NCI-H1694 treated with DMSO at 0.1 percent for 48 hours (cell line): ENCODE data around the gene USP3.

Experiments used
- DNase-seq: peaks from one replicate; lab custom pipeline; 2025; lab: John Stamatoyannopoulos, UW

USP3 gene

DNA sequence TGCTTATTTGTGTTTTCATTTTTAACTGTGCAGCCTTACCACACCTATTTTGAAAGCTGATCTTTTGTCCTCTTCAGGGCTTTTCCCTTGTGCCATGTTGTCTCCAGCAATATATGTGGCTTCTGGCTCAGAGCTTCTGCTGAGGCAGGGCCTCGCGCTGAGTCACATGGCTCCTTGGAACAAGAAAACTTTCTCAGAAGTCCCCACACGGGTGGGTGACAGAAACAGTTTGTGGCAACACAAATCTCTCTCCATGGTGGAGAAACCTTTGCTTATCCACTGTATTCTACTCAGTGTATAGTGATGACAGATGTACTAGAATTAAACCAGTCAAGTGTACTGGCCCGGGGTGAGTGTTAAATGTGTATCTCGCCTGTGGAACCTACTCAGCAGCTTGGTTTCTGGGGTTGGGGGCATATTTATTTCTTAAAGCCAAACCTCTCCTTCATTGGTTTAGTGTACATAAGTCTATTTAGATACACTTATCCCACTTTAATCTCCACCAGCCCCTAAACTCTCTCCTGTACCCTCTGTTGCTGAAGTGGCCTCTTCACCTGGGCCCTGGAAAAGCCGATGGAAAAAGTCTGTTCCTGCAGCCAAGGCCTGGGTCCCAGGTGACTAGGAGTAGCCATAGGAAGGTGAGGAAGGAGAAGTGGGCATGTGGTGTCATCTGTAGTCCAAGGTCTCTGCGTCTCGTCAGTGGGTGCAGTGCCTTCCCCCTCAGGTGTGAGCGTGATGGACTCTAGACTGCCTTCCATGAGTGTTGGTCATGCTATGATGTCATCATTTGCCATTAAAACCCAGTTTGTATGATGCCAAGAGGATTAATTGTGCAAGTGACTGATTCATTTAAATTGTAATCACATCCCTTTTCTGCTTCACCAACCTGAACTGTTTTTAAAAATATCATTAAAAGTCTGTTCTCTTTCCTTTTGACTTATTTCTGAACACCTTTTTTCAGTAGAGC is 89.6 kb downstream of the USP3 start:
- no peak for DNase-seq

DNA sequence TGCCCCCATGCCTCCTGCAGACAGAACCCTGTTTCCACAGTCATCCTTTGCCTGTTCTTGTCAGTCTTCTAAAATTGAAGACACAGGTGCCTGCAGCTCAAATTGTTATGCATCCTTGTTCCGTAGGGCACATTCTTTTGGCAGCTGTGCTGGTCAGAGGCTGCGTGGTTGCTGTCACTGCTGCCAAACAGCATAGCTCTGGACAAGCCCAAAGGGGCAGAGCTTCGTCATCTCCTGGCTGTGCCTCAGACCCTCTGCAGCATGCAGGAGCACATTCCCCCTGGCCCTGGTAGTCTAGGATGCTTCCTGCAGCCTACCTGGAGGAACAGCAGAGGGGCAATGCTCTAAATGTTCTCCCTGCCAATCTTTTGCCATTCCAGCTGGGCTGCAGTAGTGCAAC is 90.7 kb downstream of the USP3 start:
- DNase-seq = no peak

GRCh38 chr15:63595688-63596087 is 91.3 kb downstream of the USP3 start:
- DNase-seq = no peak

GRCh38 chr15:63596676-63597037 is 92.3 kb downstream of the USP3 start:
- DNase-seq = no peak

GRCh38 chr15:63597038-63597790 is 92.8 kb downstream of the USP3 start, which contains the start of gene FBXL22:
FBXL22 (plus strand) TSS chr15:63597387; CDS start chr15:63597393, 6 bp downstream.
- DNase-seq = no peak

DNA sequence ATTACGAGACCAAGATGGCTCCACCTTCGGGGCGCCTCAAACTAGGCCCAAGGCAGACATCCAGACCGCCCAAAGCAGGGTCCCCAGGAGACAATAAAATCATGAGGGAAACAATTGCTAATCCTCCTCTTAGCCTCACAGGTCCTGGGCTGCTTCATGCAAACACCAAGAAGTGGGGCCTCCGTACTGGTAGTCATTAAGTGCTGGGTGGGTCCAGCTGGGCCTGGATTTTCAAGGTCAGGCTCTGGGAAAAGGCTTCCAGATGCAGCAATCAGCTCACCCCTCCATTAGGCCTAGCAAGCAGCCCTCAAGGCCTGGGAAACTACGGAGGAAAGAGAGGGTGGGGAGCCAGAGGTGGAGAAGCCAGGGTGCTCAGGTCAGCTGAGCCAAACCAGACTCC is 93.4 kb downstream of the USP3 start:
- no peak for DNase-seq

DNA sequence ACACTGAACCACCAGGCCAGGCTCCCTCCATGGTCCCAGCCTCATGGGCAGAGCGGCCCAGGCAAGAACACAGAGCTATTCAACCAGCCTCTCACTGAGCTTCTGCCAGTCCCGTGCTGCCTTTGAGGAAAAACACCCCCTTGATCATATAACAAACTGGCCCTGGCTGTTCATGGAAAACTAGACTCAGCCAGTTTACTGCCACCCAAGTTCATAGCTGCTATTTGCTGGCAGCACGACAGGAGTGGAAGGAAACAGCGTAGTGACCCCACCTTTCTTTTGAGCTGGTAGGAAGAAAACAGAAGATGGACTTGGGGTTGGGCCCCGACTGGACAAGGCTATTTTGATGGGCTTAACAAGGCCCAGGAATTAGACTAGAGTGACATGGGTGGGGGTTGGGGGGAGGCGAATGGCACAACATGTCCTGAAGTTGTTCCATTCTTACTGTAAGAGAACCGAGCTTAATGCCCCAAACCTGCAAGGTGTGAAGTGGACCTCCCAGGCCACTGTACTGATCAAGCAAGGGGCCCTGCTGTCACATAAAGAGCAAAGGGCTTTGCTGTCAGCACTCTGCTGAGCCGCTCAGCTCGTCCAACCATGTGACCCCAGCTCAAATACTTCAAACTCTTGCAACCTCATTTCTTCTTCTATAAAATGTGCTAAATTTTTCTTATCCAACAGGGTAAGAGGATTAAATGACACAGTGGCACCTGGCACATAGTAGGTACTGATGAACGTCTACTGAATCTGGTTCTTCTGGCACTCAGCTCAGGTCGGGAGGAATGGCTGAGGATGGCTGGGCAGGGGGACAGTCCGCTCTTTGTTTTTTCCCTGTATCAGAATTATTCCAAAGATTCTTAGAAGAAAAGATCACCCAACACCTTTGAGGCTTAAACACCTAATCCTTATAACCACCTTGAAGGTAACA is 94.3 kb downstream of the USP3 start:
- DNase-seq = no peak

GRCh38 chr15:63599401-63600000 is 95.1 kb downstream of the USP3 start:
- peak; percentile 29 for DNase-seq

GRCh38 chr15:63600001-63600615 is 95.7 kb downstream of the USP3 start:
- DNase-seq = peak; percentile 54

- DNase-seq = peak; percentile 76
Observed at GRCh38 chr15:63600616-63601025, 96.2 kb downstream of the USP3 start.

GRCh38 chr15:63601026-63601703 is 96.8 kb downstream of the USP3 start:
- no peak for DNase-seq

- no peak for DNase-seq
Observed at GRCh38 chr15:63601704-63602185, 97.4 kb downstream of the USP3 start.

DNA sequence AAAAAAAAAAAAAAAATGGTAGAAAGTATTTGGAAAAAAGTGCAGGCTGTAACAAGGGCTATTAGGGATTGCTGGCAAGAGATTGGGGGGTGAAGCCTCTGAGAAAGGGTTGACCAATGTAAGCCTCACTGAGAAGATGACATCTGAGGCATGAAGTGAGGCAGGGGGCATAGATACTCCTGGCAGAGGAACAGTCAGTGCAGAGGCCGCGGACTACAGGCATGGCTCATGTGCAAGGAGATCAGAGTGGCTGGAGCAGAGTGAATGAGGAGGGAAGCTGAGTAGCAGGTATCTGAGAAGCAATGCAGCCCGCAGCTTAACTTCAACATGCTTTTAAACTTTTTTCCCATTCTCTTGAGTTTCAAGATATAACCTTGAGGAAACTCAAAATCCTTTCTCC is 98.2 kb downstream of the USP3 start:
- DNase-seq = no peak

DNA sequence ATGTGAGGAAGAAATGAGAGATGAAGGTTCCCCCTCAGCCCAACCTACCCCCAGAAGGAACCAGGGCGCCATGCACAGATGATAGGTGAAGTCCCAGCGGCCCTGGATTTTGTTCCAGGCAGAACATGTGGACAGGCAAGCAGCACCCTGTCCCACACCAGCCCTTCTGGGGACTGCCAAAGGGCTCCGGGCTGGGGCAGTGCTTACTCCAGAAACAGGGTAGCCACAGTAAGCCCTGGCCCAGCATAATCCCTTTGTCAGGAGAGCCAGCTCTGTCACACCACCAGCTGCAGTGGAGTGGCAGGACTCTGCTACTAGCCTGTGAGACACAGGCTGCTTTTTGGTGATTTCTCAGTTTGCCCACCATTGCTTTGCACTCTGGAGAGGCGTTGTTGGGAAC is 99.1 kb downstream of the USP3 start:
- no peak for DNase-seq

- no peak for DNase-seq
Observed at GRCh38 chr15:63604281-63604680, 99.9 kb downstream of the USP3 start.

- no peak for DNase-seq
Observed at GRCh38 chr15:63605036-63605435, 100.6 kb downstream of the USP3 start.

DNA sequence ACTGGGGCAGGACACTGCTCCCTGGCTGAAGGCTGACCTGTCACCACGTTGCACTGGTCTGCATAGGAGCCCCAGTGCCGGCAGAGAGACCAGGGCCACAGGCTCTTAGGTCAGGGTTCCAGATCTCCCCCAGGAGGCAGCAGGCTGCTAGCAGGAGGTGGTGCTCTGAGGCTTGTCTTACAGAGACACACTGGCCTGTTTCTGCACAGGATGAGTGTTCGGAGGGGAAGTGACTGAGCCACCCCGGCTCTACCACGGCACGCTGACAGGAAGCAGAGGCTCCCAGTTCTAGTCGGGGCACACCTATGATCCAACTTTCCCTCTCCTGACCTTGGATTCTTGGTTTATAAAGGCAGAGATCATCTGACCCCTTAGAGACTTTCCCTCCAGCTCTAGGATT is 101.4 kb downstream of the USP3 start:
- peak; percentile 1 for DNase-seq

GRCh38 chr15:63606308-63606707 is 101.9 kb downstream of the USP3 start:
- no peak for DNase-seq

DNA sequence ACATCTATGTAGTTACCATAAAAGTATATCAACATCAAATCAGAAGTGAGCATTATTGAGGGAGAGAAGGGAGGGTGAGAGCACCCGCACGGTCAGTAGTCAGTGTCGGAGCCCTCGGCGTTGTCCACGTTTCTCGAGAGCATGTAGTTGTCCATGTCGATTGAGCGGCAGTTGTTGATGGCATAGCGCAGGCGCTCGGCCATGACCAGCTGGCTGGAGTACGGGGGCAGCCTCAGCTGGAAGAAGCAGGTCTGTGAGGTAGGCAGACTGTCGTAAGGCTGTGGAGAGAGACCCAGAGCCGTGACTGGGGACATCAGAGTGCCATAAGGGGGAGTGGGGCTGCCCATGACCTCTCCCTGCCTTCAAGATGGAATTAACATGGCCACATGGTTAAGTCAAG is 104.6 kb downstream of the USP3 start:
- no peak for DNase-seq

GRCh38 chr15:63609448-63609847 is 105.1 kb downstream of the USP3 start:
- no peak for DNase-seq
